Erythroblast (primary cell): ENCODE measurements around the gene LYPD3.

Experiments
- GATA1 ChIP-seq: IDR thresholded peaks from 2 replicates; pipeline ENCODE4 v1.6.1; 2011; ENCODE audit warnings: low read depth, mild to moderate bottlenecking, control low read depth, low read length, moderate library complexity
- POLR2A ChIP-seq: IDR thresholded peaks from 2 replicates; pipeline ENCODE4 v1.6.1; 2011; ENCODE audit warnings: mild to moderate bottlenecking, low read length

DNA sequence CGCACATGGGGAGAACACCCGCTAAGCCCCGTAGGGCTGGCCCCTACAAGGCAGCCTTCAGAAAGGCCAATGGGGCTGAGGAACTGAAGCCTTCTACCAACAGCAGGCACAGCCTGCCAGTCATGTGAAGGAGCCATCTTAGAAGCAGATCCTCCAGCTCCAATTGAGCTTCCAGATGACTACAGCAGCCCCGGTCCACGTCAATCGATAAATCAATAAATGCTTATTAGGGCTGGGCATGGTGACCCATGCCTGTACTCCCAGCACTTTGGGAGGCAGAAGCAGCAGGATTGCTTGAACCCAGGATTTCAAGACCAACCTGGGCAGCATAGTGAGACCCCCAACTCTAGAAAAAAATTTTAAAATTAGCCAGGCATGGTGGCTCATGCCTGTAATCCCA is 27.7 kb downstream of the LYPD3 start:
- TF ChIP-seq POLR2A: no peak
- TF ChIP-seq GATA1: no peak
